GM23248 (cell line): ENCODE measurements around the gene SOX8. TPM values are rescaled to one million over a fixed set of nuclear protein-coding genes. Genes with fewer than 3 reads are reported as not detected.

Source experiments
- DNase-seq: peaks from one replicate; pipeline ENCODE4 v3.0.0-alpha.2; 2015
- H2AFZ ChIP-seq: fragments of 200-600 bp; sonication (generic); 2 replicates; pipeline ENCODE4 v1.6.1; 2016; ENCODE audit warnings: antibody characterized with exemption
- H3F3A ChIP-seq: fragments of 200-600 bp; sonication (generic); 2 replicates; pipeline ENCODE4 v1.6.1; 2016; ENCODE audit warnings: mild to moderate bottlenecking, antibody characterized with exemption, mixed run types; ENCODE audit not compliant: insufficient read depth
- H3K27ac ChIP-seq: fragments of 200-600 bp; sonication (generic); 2 replicates; pipeline ENCODE4 v1.5.1; 2016; ENCODE audit warnings: mild to moderate bottlenecking
- H3K27me3 ChIP-seq: fragments of 200-600 bp; sonication (generic); replicated peaks from 2 replicates; pipeline ENCODE4 v1.6.1; 2016; ENCODE audit warnings: mild to moderate bottlenecking; ENCODE audit not compliant: insufficient read depth
- H3K36me3 ChIP-seq: fragments of 200-600 bp; sonication (generic); 2 replicates; pipeline ENCODE4 v1.6.1; 2016; ENCODE audit warnings: low read depth, mild to moderate bottlenecking
- H3K4me1 ChIP-seq: fragments of 200-600 bp; sonication (generic); 2 replicates; pipeline ENCODE4 v1.6.1; 2016; ENCODE audit warnings: mild to moderate bottlenecking; ENCODE audit not compliant: insufficient read depth
- H3K4me2 ChIP-seq: fragments of 200-600 bp; sonication (generic); one replicate; pipeline ENCODE4 v1.6.1; 2016; ENCODE audit warnings: mild to moderate bottlenecking; ENCODE audit not compliant: unreplicated experiment
- H3K4me3 ChIP-seq: fragments of 200-600 bp; sonication (generic); 2 replicates; pipeline ENCODE4 v1.5.1; 2016; ENCODE audit warnings: mild to moderate bottlenecking
- H3K79me2 ChIP-seq: fragments of 200-600 bp; sonication (generic); 2 replicates; pipeline ENCODE4 v1.6.1; 2016; ENCODE audit warnings: mild to moderate bottlenecking; ENCODE audit not compliant: insufficient read depth
- H3K9ac ChIP-seq: fragments of 200-600 bp; sonication (generic); 2 replicates; pipeline ENCODE4 v1.6.1; 2016; ENCODE audit warnings: mild to moderate bottlenecking
- H3K9me2 ChIP-seq: fragments of 200-600 bp; sonication (generic); 2 replicates; pipeline ENCODE4 v1.6.1; 2016; ENCODE audit warnings: mixed run types, mild to moderate bottlenecking, moderate library complexity; ENCODE audit not compliant: insufficient read depth
- H3K9me3 ChIP-seq: fragments of 200-600 bp; sonication (generic); one replicate; pipeline ENCODE4 v1.6.1; 2017; ENCODE audit warnings: low read depth
- H4K20me1 ChIP-seq: fragments of 200-600 bp; sonication (generic); 2 replicates; pipeline ENCODE4 v1.6.0; 2016; ENCODE audit not compliant: insufficient read depth
- EZH2 ChIP-seq: fragments of 200-600 bp; sonication (generic); IDR thresholded peaks from 2 replicates; pipeline ENCODE4 v1.6.1; 2018; ENCODE audit warnings: antibody characterized with exemption, mild to moderate bottlenecking; ENCODE audit not compliant: insufficient read depth, poor library complexity, severe bottlenecking
- EZH2phosphoT487 ChIP-seq: fragments of 200-600 bp; sonication (generic); IDR thresholded peaks from 2 replicates; pipeline ENCODE4 v1.6.1; 2018; ENCODE audit warnings: antibody characterized with exemption, moderate library complexity, mild to moderate bottlenecking, low read depth; ENCODE audit not compliant: insufficient read depth
- WGBS, 2 experiments: methylation state at CpG; one replicate each; pipeline ENCODE4 v1.1.6; 2015 to 2017; ENCODE audit warnings: low lambda C conversion rate in 2 of 2, low coverage in 1 of 2; ENCODE audit errors: missing lambda C conversion rate in 2 of 2; 5-methylcytosine and 5-hydroxymethylcytosine counted together
- in situ Hi-C: fragments of 300-500 bp; cut with MboI; formaldehyde crosslinking; loops from 2 replicates; pipeline ENCODE4 v1.15.0; 2020
- polyA plus RNA-seq: library from polyadenylated mRNA; unstranded; fragments of >200 nt; fragmentation: Nextera tagmentation; extraction: Ambion mirVana; gene quantifications from 2 replicates; pipeline ENCODE4 v1.2.1, GENCODE V29; 2016
- total RNA-seq: library from RNA; depleted of rRNA; stranded (reverse); fragments of >200 nt; shearing (Covaris generic); gene quantifications from 2 replicates; pipeline ENCODE4 v1.2.3, GENCODE V29; 2014

SOX8 gene
- total and polyA plus RNA-seq, 2 experiments from 2014 or later: 0.15 to 0.43 TPM

DNA sequence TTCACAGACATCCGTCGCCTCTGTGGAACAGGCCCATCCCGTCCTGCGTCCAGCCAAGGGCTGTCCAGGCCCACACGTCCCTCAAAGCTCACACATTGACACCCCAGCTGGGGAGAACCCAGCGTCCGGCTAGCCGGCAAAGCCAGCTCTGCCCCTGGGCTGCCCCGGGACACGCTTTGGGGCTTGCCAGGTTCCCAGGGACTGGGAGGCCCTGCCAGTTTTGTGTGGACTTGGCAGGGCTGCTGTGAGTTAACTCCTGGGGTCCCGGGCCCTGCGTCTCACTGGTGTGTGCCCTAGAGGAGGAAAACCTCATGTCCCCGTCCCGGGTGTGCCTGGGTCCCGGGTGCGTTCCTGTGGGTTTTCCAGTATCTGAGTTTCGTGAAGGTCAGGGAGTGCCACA is 6.3 kb downstream of the SOX8 start:
- Histone ChIP-seq H3K9ac (no peak overlapping the region), H3K4me1 (no peaks in the 10 kb centered on the region), H3K27me3 (no peaks in the 10 kb centered on the region; the same call in 1 of the 2 replicates), H3F3A (no peaks in the 10 kb centered on the region), H3K4me2 (no peak overlapping the region), H3K9me3 (no peaks in the 10 kb centered on the region), H3K79me2 (no peaks in the 10 kb centered on the region), H3K9me2 (no peaks in the 10 kb centered on the region), H4K20me1 (no peaks in the 10 kb centered on the region), H3K4me3 (no peak overlapping the region), H3K36me3 (no peaks in the 10 kb centered on the region), H3K27ac (no peak overlapping the region), H2AFZ (no peak overlapping the region)
- DNase-seq: no peak
- WGBS, 2 experiments: 59 to 60% methylated on average over 14 to 15 of the region's 17 CpGs
- TF ChIP-seq EZH2 (no peak), EZH2phosphoT487 (no peak)
- in situ Hi-C loops: no loop called here

DNA sequence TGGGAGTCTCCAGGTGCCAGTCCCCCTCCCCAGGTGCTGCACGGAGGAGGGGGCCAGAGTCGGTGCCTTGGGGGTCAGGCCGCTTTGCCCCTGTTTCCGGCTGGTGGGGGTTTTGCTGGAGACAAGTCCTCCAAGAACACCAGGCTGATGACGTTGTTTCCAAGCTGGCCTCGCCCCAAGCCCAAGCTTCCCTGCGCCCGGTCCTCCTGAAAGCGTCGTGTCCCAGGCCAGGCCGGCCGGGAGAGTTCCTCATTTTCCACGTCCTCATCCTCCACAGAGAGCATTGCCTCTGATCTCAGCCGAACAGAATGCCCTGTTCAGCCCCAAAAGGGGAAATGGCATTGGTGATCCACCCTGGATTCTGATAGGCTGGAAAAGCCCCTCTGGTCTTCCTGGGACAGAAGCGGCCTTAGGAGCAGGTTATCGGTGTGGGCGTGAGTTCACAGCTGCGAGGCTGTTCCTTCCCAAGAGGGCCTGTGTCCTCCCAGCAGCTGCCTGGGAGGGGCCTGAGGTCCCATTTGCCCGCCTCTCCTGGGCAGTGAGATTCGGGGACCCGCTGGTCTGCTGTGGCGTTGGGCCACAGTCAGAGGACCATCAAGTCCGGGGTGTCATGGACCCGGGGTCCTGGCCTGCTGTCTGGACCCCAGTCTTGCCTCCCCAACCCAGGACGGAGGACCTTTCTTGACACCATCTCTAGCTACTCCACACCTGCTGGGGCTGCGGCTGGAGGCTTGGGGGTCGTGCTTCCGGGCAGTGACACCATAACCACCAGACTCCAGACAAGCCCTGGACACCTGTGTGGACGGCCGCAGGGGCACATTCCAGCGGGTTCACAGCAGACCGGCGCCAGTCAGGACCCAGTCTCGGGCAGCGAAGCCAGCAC is 7.1 kb downstream of the SOX8 start:
- H3K9me3 ChIP-seq: no peaks in the 10 kb centered on the region
- in situ Hi-C loops: no loop called here
- no peak overlapping the region for H2AFZ ChIP-seq
- H3K36me3 ChIP-seq: no peaks in the 10 kb centered on the region
- H3K9me2 ChIP-seq: no peaks in the 10 kb centered on the region
- WGBS, 2 experiments: 53 to 58% methylated on average over 31 to 35 of the region's 35 CpGs
- H3K4me3 ChIP-seq: no peak overlapping the region
- H3K9ac ChIP-seq: no peak overlapping the region
- H3K4me1 ChIP-seq: no peaks in the 10 kb centered on the region
- TF ChIP-seq EZH2phosphoT487: no peak
- TF ChIP-seq EZH2: no peak
- DNase-seq: no peak
- no peaks in the 10 kb centered on the region; the same call in 1 of the 2 replicates for H3K27me3 ChIP-seq
- H3K27ac ChIP-seq: no peak overlapping the region
- no peak overlapping the region for H3K4me2 ChIP-seq
- no peaks in the 10 kb centered on the region for H3K79me2 ChIP-seq
- no peaks in the 10 kb centered on the region for H3F3A ChIP-seq
- H4K20me1 ChIP-seq: no peaks in the 10 kb centered on the region

DNA sequence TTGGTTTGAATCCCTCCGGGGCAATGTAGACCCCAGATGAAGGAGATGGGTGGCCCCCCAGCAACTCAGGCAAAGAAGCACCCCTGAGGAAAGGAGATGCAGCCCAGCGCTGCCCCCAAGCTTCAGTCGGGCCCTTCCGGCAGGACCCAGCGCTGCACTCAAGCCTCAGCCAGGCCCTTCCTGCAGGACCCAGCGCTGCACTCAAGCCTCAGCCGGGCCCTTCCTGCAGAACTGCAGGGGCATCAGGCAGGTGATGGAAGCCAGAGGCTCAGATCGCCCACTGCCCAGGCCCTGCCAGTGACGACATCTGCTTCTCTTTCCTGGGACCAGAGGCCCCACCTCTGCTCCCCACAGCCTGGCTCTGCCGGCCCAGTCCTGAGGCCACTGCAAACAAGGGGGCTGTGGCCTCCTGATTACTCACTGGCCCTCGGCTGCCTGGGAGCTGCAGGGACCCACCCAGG is 7.8 kb downstream of the SOX8 start:
- Histone ChIP-seq H3K27me3 (no peaks in the 10 kb centered on the region; the same call in 1 of the 2 replicates), H2AFZ (no peak overlapping the region), H3K4me3 (no peak overlapping the region), H3F3A (no peaks in the 10 kb centered on the region), H3K4me2 (no peak overlapping the region), H3K9ac (no peak overlapping the region), H3K79me2 (no peaks in the 10 kb centered on the region), H3K9me3 (no peaks in the 10 kb centered on the region), H4K20me1 (no peaks in the 10 kb centered on the region), H3K4me1 (no peaks in the 10 kb centered on the region), H3K27ac (no peak overlapping the region), H3K9me2 (no peaks in the 10 kb centered on the region), H3K36me3 (no peaks in the 10 kb centered on the region)
- DNase-seq: no peak
- 57 to 72% methylated on average over 11 of the region's 11 CpGs for WGBS, 2 experiments
- TF ChIP-seq EZH2 (no peak), EZH2phosphoT487 (no peak)
- in situ Hi-C loops: no loop called here

DNA sequence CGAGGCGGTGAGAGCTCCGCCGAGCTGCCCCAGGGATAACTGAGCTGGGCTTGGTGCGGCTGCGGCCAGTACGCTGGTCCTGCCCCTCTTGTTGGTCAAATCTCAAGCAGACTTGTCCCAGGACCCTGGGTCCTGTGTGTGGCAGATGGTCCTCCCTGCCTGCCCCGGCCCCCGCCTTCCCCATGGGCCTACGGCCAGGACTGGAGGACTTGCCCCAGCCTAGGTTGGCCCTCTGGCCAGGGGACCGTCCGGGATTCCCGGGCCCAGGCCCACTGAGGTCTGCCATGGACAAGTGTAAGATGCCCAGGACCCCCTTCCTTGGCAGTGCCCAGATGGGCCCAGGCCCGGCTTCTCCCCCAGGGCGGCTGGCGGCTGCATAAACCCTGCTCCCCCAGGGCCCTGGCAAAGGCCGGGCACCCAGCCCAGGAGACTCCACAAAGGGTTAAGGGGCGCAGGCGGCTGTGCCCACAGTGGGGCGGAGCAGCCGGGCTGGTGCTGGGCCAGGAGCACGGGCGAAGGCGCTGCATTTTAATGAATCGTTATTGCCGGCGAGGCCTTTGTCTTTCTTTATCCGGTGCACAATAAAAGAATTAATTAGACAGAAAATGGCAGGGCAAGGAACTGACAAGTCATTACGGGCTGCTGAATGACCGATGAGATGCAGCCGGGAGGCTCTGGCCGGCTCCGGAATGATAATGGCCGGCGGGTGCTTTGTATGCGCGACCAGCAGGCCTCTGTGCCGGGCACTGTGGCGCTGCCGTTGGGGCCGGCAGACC is 9.1 kb downstream of the SOX8 start:
- 74 to 78% methylated on average over 38 of the region's 41 CpGs for WGBS, 2 experiments
- no peak for DNase-seq
- Histone ChIP-seq H3K9me2 (no peaks in the 10 kb centered on the region), H3F3A (no peaks in the 10 kb centered on the region), H2AFZ (no peak overlapping the region), H3K4me2 (no peak overlapping the region), H3K9ac (no peak overlapping the region), H3K4me3 (no peak overlapping the region), H3K36me3 (no peaks in the 10 kb centered on the region), H3K79me2 (no peaks in the 10 kb centered on the region), H3K27ac (no peak overlapping the region), H3K4me1 (no peaks in the 10 kb centered on the region), H4K20me1 (no peaks in the 10 kb centered on the region), H3K27me3 (no peaks in the 10 kb centered on the region; the same call in 1 of the 2 replicates), H3K9me3 (no peaks in the 10 kb centered on the region)
- TF ChIP-seq EZH2phosphoT487: no peak
- TF ChIP-seq EZH2: no peak
- in situ Hi-C loops: no loop called here
